Measurements from ENCODE around the gene IQSEC2.

- TF ChIP-seq CTCF (IDR thresholded peaks at IDR 0.05), result no peak
- no peak for TF ChIP-seq POLR2A (IDR thresholded peaks at IDR 0.05)
These were observed 21.8 kb upstream of the IQSEC2 start for GRCh38 chrX:53303195-53303594.
